ENCODE measurements around the gene AIFM3.

- TF ChIP-seq CTCF (IDR thresholded peaks at IDR 0.05) (no peak), POLR2A (IDR thresholded peaks at IDR 0.05) (no peak)
These were observed 9.9 kb upstream of the AIFM3 start for GRCh38 chr22:20957102-20957682.
